Activated CD4-positive, alpha-beta T cell treated with anti-CD3 and anti-CD28 coated beads for 48 hours (primary cell): ENCODE measurements around the gene ZNF518A.

Experiments used
- DNase-seq: peaks from one replicate; pipeline ENCODE4 v3.0.0-alpha.2; 2020

Gene ZNF518A

GRCh38 chr10:96129387-96130325 is at the start of gene ZNF518A:
TSS of gene ZNF518A (plus strand) at chr10:96130297. CDS start at chr10:96156323, 26,026 bp downstream.
- peak; percentile 91 for DNase-seq

GRCh38 chr10:96082153-96082552 is 47.9 kb upstream of the ZNF518A start:
- DNase-seq = no peak

- DNase-seq = no peak
Observed at GRCh38 chr10:96082748-96083147, 47.3 kb upstream of the ZNF518A start.

- no peak for DNase-seq
Observed at GRCh38 chr10:96089116-96089515, 41.0 kb upstream of the ZNF518A start.

- DNase-seq = peak; percentile 95
Observed at GRCh38 chr10:96089670-96090462, 40.2 kb upstream of the ZNF518A start.

- peak; percentile 3 for DNase-seq
Observed at GRCh38 chr10:96090463-96090800, 39.7 kb upstream of the ZNF518A start.

- DNase-seq = no peak
Observed at GRCh38 chr10:96092999-96093767, 36.9 kb upstream of the ZNF518A start.

DNA sequence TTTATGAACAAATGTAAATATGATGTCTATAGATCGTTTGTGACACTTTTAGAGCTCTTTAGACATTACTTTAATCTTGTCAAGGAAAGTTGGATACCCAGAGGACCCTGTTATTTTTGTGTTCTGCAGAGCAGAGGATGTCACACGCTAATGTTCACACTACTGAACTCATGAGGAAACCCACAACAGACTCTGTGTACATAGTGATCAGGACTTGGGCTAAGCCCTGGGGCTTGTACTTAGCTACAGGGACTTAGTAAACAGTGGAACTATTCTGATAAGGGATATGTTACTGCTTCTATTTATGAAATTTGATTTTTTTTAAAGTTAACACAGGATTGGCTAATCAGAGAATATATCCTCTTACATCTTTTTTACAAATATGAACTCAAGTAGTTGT is 36.1 kb upstream of the ZNF518A start:
- no peak for DNase-seq

DNA sequence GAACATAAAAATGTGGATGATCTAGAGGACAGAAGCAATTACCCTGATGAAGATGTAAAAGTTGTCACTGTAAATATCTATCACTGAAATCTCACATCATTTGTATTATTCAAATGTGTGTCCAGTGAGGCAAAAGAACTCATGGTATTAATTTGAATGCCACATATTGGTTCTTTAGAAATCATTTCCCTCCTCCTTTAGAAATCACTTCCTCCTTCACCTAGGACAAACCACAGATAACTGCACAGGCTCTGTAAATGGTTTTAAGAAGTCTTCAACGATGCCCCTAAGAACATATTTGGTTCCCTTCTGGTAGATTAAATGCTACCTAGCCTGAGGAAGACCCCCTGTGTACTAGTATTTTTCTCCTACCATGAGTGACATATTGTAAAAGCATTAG is 33.1 kb upstream of the ZNF518A start:
- DNase-seq = no peak

DNA sequence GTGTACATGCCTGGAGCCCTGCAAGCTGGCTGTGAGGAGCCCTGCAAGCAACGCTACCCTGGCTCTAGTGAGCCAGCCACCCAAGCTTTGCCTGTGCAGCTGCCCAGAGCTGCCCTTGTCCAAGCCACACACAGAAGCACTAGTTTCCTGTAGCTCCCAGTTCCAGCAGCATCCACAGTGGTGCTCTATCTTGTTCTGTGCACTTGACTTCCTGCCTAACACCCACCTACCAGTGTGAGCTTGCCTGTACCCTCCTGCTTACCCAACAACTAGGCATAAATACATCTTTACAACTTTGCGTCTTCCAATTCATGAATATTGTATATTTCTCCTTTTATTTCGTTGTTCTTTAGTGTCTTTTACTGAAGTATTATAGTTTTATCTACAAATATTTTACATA is 32.2 kb upstream of the ZNF518A start:
- no peak for DNase-seq

DNA sequence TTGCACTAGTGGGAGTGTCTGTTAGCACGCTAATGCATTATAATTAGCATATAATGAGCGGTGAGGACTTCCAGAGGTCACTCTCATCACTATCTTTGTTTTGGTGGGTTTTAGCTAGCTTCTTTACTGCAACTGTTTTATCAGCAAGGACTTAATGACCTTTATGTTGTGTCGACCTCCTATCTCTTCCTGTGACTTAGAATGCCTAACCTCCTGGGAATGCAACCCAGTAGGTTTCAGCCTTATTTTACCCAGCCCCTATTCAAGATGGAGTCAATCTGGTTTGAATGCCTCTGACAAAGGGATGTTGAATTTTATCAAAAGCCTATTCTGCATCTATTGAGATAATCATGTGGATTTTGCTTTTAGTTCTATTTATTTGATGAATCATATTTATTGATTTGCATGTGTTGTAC is 22.5 kb upstream of the ZNF518A start:
- no peak for DNase-seq

- no peak for DNase-seq
Observed at GRCh38 chr10:96112531-96112930, 17.6 kb upstream of the ZNF518A start.

DNA sequence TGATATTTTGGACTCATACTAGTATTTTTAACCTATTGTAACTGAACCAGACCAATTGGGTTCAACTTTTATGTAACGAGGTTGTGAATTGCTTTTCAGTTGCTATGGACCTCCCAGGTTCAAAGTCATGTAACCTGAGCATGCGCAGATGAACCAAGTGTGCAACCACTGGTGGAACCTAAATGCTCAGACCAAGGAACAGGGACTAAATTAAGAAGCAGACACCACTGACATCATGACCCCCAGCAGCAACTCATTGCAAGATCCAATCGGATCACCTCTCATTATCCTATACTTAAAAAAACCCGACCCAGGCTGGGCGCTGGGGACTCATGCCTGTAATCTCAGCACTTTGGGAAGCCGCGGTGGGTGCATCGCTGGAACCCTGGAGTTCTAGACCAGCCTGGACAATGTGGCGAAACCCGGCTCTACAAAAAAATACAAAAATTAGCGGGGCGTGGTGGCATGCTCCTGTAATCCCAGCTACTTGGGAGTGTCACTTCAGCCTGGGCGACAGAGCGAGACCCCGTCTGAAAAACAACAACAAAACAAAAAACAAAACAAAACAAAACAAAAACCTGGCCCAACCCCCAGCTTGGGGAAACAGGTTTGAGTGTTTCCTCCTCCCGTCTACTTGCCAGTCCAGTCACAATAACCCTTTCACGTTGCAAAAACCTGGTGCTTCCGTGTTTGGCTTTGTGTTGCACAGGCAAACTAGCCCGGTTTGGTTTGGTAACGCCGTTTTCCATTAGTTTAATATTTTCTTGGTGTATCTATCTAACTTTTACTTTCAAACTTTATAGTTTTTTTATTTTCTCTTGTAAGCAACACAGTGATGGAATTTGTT is 11.3 kb upstream of the ZNF518A start:
- DNase-seq = no peak

- DNase-seq = no peak
Observed at GRCh38 chr10:96122824-96123223, 7.3 kb upstream of the ZNF518A start.

DNA sequence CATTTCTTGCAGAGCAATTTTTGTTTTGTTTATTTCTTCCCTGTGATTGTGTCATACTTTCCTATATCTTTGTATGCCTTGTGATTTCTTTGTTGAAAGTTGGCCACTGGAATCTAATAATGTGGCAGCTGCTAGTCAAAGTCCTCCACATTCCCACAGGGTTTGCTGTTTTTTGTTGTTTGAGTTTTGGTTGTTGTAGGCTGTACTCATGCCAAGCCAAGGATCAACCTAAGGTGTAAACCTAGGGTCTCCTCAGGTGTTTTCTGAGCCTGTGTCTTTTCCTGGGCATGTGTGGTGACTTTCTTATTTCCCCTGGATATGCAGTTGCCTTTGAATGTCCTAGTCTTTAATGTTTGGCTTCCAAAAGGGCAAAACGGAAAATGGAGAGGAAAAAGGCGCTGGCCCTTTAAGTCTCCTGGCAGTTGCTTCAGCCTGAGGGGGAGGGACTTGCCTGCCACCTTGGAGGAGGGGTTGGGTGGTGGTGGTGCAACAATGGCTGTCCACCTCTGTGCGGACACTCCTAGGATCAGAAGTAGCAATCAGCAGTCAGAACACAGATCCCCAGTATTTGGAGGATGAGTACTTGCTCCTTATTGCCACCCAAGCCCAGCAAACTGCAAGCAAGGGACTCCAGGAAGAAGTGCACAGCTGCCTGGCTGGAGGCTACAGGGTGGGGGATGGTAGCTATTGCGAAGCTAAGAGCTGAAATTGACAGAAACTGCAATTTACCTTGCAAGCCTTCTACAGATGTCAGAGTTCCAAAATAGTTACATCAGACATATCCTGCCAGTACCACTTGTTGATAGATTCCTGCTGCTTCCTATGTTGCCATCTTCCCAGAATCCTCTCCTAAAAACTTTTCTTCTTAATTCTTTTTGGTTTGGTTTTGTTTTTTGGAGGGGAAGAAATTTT is 5.6 kb upstream of the ZNF518A start:
- DNase-seq = no peak

DNA sequence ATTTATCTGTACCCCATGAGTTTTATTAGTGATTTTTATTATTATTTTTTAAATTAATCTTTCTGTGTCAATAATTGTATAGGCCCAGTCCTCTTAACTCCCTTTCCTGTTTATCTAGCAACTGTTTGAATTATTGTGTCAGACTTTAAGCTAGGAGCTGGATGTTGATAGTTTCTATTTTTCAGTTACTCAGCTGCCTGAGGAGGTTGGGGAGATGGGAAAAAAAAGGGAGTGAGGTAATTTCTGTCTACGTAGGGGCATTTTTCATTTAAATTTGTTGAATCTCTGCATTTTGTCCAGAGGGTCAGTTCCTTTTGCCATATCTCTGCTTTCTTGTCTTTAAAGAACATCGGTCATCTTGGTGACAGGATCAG is 5.0 kb upstream of the ZNF518A start:
- DNase-seq = no peak

DNA sequence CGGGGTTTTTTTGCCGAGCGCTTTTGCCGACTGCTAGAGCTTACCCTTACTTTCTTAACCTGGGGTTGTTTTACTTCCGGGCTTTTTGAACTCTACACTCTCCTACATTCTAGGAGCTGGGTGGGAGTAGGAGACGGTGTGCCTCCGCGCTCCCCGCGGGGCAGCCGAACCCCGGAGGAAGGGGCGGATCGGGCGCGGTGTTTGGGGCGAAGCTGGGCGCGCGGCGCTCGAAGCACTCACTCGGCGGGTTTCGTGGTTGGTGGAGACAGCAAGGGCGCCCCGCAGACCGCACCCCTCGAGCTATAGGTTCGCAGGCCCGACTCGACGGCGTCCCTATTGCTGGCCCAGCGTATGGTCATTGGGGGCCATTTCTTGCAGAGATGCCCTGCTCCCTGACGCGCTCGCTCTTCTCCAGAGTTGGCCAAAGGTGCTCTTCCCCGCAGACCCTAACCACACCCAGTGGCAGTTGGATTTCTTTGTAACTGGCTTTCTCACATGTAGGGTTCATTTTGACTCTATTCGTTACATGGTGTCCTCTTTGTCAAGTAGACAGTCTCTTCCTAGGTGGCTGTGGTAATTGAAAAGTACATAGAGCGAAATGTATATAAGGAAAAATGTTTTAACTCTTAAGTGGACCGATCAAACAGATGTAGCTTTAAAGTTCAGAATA is 364 bp downstream of the ZNF518A start:
- peak; percentile 81 for DNase-seq

DNA sequence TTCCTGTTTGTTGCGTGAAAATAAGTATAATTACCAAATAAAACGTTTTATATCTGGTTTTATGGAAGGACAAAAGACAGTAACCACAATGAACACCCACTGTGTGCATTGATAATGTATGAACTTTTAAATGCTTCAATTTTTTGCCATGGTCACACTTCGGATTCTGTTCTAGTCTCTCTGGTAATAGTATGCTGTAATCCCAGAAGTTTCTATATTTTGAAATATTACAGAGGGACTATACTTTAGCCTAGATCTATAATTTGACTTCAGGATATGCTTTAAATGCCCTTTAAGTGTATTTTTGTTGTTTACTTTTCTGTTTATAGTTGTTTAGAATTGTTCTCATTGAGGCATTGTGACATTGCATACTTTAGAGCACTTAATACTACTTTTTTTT is 1.5 kb downstream of the ZNF518A start:
- DNase-seq = no peak

- no peak for DNase-seq
Observed at GRCh38 chr10:96133135-96133534, 3.0 kb downstream of the ZNF518A start.

DNA sequence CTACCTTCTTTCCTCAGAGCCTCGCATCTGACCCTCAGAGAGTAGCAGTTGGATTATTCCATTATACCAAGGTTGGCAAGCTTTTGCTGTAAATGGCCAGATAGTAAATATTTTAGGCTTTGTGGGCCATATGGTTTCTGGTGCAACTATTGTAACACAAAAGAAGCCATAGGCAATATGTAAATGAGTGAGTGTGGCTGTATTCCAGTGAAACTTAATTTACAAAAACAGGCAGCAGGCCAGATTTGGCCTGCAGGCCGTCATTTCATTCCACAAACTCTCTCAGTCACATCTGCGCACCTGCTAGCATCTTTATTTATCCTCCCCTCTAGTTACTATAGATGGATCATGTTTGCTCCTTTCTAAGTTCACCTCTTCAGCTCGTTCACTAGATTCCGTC is 6.7 kb downstream of the ZNF518A start:
- no peak for DNase-seq

DNA sequence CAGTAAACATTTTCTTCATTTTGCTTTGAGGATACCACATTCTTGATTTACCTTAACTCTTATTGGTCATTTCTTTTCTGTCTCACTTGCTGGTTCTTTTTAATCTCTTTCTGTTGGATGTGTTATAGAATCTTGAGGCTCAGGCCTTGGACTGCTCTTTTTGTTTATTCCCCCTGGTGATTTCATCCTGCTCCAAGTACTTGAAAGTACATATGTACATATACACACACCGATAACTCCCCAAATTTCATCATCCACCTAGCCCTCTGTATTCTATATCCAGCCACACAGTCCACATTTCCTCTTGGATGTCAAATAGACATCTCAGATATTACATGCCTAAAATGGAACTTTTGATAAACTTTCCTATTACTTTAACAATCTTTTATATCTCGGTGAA is 7.5 kb downstream of the ZNF518A start:
- DNase-seq = no peak
